SH-SY5Y (cell line): ENCODE results near the gene IGLL1.

Experiments
- GATA2 ChIP-seq: IDR thresholded peaks from 2 replicates; pipeline ENCODE4 v1.6.1; 2011; ENCODE audit warnings: mild to moderate bottlenecking, low read depth, low read length
- GATA3 ChIP-seq: IDR thresholded peaks from 2 replicates; pipeline ENCODE4 v1.6.1; 2011; ENCODE audit warnings: low read depth, mild to moderate bottlenecking, low read length, moderate library complexity

IGLL1 gene

GRCh38 chr22:23591846-23592245, 11.8 kb upstream of the IGLL1 start:
- no peak for TF ChIP-seq GATA2
- no peak for TF ChIP-seq GATA3

- no peak for TF ChIP-seq GATA3
- TF ChIP-seq GATA2, result no peak
Measured at GRCh38 chr22:23591201-23591791, 11.2 kb upstream of the IGLL1 start.

- TF ChIP-seq GATA2 (no peak), GATA3 (no peak)
Measured at GRCh38 chr22:23583836-23584235, 3.7 kb upstream of the IGLL1 start.

- no peak for TF ChIP-seq GATA3
- no peak for TF ChIP-seq GATA2
Measured at GRCh38 chr22:23583153-23583552, 3.1 kb upstream of the IGLL1 start.

- TF ChIP-seq GATA3 (no peak), GATA2 (no peak)
Measured at GRCh38 chr22:23581260-23581650, 1.2 kb upstream of the IGLL1 start.

- TF ChIP-seq GATA2 (no peak), GATA3 (no peak)
Measured at GRCh38 chr22:23580576-23581259, 628 bp upstream of the IGLL1 start.

- TF ChIP-seq GATA3, result no peak
- no peak for TF ChIP-seq GATA2
Measured at GRCh38 chr22:23579280-23579679, 810 bp downstream of the IGLL1 start.

GRCh38 chr22:23578306-23578705, 1.8 kb downstream of the IGLL1 start:
- no peak for TF ChIP-seq GATA3
- no peak for TF ChIP-seq GATA2

GRCh38 chr22:23576681-23577080, 3.4 kb downstream of the IGLL1 start:
- TF ChIP-seq GATA3 (no peak), GATA2 (no peak)

- TF ChIP-seq GATA2 (no peak), GATA3 (no peak)
Measured at GRCh38 chr22:23575601-23576000, 4.5 kb downstream of the IGLL1 start.

- TF ChIP-seq GATA3, result no peak
- no peak for TF ChIP-seq GATA2
Measured at GRCh38 chr22:23574877-23575276, 5.2 kb downstream of the IGLL1 start.

- TF ChIP-seq GATA3, result no peak
- TF ChIP-seq GATA2, result no peak
Measured at GRCh38 chr22:23574371-23574811, 5.7 kb downstream of the IGLL1 start.

- no peak for TF ChIP-seq GATA3
- TF ChIP-seq GATA2, result no peak
Measured at GRCh38 chr22:23571486-23571885, 8.6 kb downstream of the IGLL1 start.

- TF ChIP-seq GATA2 (no peak), GATA3 (no peak)
Measured at GRCh38 chr22:23570681-23571080, 9.4 kb downstream of the IGLL1 start.

GRCh38 chr22:23569716-23570115, 10.4 kb downstream of the IGLL1 start:
- TF ChIP-seq GATA3 (no peak), GATA2 (no peak)

GRCh38 chr22:23569291-23569690, 10.8 kb downstream of the IGLL1 start:
- TF ChIP-seq GATA2 (no peak), GATA3 (no peak)
